ENCODE data around the gene SLC5A2.

GRCh38 chr16:31519759-31520431, 37.0 kb downstream of the SLC5A2 start:
- TF ChIP-seq BCL11A (tag by site-specific recombination; IDR thresholded peaks at IDR 0.05; ENCODE audit: low read depth) (no peak), CTCF (tag by site-specific recombination; IDR thresholded peaks at IDR 0.05) (no peak), TCF7L2 (IDR thresholded peaks at IDR 0.05; ENCODE audit: borderline replicate concordance, low read depth, low read length) (no peak), ZNF571 (tag by site-specific recombination; IDR thresholded peaks at IDR 0.05) (no peak), SP2 (tag by site-specific recombination; IDR thresholded peaks at IDR 0.05) (no peak), ZNF600 (tag by site-specific recombination; IDR thresholded peaks at IDR 0.05) (no peak)
